CD4-positive, alpha-beta T cell treated with Interleukin-12 subunit alpha and Interleukin-12 subunit beta, for 1 hour (primary cell): ENCODE results near the gene PDE6C.
"Not testable (repeated sequence)": the region's sequence is repeated elsewhere in the genome, so short reads cannot be mapped to it uniquely, and the experiment has no call there.

Experiments
- DNase-seq: peaks from one replicate; pipeline ENCODE4 v3.0.0-alpha.2; 2020

PDE6C gene

DNA sequence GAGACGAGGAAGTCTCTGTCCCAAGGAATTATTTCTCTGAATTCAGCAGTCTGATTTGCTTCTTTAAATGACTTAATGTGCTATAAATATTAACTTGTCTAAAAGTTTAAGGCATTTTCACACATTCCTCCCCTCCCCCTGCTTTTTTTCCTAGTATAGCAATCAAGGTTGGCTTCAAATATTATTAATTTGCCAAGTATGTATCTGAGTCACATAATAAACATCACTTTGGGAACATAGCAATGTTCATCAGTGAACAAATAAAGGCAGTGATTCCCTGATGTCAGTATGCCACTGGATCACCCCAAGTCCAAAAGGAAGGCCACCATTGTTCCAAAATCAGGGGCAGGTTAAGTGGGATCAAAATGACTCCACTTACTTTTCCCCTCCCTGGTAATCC, 40.5 kb downstream of the PDE6C start:
- DNase-seq: no peak

- DNase-seq: no peak
Observed at GRCh38 chr10:93654201-93654600, 41.9 kb downstream of the PDE6C start.

- DNase-seq: no peak
Observed at GRCh38 chr10:93656155-93656554, 43.8 kb downstream of the PDE6C start.

DNA sequence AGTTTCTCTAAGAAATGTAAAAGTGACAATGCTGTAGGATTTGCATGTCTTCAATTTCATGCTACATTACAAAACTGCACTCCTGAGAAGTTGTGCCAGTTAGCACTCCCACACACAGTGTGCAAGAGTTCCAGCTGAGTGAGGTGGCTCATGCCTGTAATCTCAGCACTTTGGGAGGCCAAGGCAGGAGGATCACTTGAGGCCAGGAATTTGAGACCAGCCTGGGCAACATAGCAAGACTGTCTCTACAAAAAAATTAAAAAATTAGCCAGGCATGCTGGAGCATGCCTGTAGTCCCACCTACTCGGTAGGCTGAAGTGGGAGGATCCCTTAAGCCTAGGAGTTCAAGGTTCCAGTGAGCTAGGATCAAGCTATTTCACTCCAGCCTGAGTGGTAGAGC, 45.4 kb downstream of the PDE6C start:
- no peak for DNase-seq

DNA sequence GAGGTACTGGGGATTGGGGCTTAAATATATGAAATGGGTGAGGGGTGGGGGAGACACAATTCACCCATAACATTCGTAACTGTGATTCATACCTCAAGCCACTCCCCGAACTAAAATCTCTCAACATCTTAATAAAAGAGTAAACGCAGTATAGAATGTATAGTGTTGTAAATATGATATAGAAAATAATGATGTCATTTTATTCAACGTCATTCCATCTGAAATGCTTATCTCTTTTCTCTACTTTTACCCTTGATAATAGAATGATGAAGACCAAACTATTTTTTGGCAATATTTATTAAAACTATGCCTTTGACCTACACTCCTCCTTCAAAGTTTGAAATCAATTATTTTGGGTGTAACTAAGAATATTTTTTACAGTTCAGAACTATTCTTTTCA, 53.7 kb downstream of the PDE6C start:
- no peak for DNase-seq

DNA sequence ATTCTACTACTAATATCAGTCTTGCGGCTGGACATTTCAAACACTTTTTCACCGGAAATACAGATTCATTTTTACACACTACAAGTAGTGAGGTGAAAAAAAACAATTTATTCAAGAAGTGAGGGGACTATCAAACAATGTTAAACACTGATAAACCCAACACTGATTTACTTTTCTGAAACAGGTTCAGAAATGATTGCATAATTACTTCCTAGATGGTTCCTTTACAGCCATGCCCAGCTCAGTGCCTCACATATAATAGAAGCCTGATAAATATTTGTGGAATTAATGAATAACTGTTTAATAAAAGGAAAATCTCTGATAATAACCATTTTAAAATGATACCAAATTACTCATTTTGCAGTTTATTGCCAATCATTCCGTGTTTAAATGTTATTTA, 55.5 kb downstream of the PDE6C start:
- DNase-seq: no peak

GRCh38 chr10:93670372-93670771, 58.0 kb downstream of the PDE6C start:
- no peak for DNase-seq

GRCh38 chr10:93671042-93671441, 58.7 kb downstream of the PDE6C start:
- no peak for DNase-seq

DNA sequence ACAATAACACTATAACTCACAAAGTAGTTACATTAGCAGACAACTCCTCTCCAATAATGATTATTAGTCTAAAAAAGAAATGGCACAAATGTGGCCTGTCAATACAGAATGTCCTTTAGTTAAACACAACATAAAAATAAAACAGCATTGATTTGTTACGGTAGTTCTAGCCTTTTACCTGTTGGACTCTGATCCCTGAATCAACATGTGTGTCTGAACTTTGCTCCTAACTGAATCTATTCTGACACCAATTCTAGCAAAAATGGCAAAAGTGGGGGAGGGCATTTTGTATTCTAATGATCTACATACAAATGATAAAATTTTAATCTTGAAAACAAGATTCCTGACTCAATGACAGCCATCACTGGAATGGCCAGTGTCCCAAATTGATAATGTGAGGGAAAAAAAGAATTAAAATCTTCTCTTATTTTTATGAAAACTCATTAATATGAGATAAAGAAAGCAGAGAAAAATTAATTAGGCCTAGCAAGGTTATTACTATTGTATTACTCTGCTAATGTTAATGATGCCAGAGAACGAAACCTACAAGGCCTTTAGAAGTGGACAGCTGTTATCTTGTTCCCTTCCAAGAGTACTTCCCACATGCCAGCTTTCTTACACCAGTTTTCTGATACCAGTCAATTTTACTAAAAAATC, 59.8 kb downstream of the PDE6C start:
- no peak for DNase-seq

DNA sequence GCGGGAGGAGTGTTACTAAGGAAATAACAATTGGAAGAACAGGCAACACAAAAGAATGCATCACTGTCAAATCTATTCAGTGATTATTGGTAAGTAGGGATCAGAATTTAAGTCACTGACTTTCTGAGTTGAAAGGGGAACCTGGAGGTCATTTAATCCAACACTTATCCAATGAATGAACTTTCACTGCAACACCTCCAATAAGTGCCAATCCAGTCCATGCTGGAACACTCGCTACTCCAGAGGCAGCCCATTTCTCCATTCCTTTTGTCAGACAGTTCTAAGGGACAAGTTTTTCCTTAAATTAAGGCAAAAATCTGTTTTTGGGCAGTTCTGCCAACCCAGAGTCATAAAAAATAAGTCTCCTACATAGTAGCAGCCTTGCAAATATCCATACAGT, 60.6 kb downstream of the PDE6C start:
- no peak for DNase-seq

- no peak for DNase-seq
Observed at GRCh38 chr10:93673791-93674190, 61.5 kb downstream of the PDE6C start.

DNA sequence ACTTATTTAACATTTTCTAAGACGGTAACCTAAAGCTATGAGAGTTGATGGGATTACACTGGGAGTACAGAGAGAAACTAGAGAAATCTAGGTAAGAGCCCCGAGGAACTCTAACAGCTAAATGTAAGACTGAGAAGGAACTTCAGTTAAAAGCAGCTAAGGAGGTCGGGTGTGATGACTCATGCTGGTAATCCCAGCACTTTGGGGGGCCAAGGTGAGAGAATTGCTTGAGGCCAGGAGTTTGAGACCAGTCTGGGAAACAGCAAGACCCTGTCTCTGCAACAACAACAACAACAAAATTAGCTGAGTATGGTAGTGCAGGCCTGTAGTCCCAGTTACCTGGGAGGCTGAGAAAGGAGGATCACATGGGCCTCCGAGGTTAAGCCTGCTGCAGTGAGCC, 66.0 kb downstream of the PDE6C start:
- no peak for DNase-seq

GRCh38 chr10:93678805-93679587, 66.7 kb downstream of the PDE6C start:
- DNase-seq: no peak

GRCh38 chr10:93680412-93681047, 68.2 kb downstream of the PDE6C start:
- DNase-seq: peak; percentile 16

DNA sequence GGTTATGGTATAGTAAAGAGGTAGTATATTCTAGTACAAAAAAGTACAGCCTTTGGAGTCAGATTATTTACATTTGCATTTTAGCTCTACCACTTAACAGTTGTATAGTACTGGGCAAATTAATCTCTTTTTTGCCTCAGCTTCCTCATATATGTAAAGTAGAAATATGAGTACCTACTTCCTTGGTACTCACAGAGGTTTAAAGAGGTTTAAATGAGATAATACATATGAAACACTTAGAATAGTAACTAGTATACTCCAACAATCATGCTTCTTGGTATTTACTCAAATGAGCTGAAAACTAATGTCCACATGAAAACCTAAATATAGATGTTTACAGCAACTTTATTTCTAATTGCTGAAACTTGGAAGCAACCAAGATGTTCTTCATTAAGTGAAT, 75.4 kb downstream of the PDE6C start:
- DNase-seq: no peak

DNA sequence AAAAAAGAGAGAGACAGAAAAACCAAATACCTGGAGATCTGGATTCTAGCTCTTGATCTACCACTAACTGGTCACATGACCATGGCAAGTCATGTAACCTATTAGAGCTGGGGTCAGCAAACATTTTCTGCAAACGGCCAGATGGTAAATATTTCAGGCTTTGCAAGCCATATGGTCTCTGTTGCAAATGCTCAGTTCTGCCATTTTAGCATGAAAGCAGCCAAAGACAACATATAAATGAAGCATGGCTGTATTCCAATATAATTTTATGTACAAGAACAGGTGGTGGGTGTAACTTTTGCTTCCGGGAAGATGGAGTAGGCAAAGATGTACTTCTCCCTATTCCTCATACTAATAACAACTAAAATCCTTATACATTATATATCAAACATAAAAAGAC, 83.4 kb downstream of the PDE6C start:
- DNase-seq: no peak

DNA sequence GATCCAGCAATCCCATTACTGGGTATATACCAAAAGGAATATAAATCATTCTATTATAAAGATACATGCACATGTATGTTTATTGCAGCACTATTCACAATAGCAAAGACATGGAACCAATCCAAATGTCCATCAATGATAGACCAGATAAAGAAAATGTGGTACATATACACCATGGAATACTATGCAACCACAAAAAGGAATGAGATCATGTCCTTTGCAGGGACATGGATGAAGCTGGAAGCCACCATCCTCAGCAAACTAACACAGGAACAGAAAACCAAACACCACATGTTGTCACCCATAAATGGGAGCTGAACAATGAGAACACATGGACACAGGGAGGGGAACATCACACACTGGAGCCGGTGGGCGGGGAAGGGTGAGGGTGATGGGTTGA, 84.2 kb downstream of the PDE6C start:
- not testable (repeated sequence) for DNase-seq

- no peak for DNase-seq
Observed at GRCh38 chr10:93697207-93697606, 84.9 kb downstream of the PDE6C start.

DNA sequence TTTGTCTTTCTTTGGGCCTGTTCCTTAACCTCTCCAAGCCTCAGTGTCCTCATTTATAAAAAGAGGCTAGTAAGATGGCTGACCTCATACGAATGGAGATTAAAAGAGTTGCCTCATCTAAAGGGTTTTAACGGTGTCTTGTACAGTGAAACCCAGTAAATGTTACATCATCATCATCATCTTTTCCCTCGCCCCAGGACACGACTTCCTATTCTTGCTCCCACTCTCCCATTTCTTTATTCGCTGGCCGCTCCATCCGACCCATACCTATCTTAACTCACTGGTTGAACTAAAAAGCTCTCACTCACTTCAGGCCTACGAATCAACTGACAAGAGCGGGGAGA, 89.5 kb downstream of the PDE6C start:
- peak; percentile 16 for DNase-seq

DNA sequence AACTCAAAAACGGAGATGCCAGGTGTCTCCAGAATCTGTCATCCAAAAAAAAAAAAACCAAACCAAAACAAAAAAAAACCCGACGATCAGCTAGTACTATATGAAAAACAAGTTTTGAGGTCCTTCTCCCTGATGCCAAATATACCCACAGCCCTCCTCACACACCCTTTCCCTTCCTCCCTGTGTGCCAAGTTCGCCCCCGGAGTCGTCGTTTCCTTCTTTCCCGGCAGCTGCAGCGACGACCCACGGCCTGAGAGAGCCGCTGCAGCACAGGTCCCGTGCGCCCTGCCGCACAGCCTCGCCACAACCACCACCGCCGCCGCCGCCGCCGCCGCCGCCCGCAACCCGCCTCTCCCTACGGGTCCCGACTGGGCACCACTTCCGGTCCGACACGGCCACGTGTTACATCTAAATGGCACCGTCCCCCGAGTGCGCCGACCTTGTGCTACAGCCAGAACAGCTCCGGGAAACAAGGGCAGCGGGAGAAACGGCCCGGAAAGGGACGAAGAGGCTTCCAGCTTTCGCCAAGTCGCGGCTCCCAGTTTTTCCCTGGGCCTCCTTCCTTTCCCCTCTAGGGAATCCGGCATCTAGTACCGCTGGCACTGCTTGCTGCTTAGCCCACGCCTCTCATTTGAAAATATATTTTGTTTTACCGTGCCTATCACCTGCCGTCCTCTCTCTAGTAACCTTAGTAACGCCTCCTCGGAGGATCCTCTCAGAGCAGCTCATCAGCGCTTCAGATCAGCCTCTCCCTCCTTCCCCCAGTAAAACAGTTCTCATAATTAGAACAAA, 90.1 kb downstream of the PDE6C start, which contains the start of gene FRA10AC1:
TSS of gene FRA10AC1 (minus strand) at position 383 of the 792 bp plus-strand sequence. CDS start 2,486 bp downstream, outside the sequence.
- DNase-seq: peak; percentile 90

DNA sequence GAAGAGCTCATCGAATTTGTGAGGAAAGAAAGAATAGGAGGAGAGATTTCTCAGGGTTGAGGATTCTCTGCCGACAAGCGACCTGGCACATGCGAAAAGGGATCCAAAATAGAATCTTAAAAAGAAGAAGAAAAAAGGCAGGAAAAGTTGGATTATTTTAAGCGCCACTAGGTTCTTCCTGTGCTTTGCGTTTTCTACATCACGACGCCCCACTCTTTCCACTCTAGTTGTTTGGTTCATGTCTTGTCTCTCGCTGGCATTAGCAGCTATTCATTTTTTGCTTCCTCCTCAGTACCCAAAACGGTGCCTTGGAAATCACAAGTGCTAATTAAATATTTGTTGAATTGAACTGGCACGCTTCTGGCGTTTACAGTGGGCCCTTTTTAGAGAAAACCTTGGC, 90.7 kb downstream of the PDE6C start:
- DNase-seq: peak; percentile 13

GRCh38 chr10:93703841-93704240, 91.5 kb downstream of the PDE6C start:
- DNase-seq: no peak

DNA sequence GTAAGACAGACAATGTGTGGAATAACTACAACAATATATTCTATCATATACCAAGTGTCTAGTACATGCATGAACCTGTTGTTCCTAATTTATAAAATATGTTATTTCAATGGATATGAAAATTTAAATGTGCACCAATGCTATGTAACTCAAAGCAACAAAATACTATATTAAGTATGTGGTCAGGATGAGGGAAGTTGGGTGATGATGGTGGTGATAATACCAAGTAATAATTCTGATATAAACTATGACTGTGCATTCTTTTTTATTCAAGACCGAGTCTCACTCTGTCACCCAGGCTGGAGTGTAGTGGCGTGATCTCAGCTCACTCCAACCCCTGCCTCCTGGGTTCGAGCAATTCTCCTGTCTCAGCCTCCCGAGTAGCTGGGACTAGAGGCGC, 92.1 kb downstream of the PDE6C start:
- no peak for DNase-seq
